ENCODE results near the gene KIF20A. TPM values are rescaled to one million over a fixed set of nuclear protein-coding genes. Genes with fewer than 3 reads are reported as not detected.

KIF20A gene
- total RNA-seq, 1 donor from 2014 or later: 158 TPM

DNA sequence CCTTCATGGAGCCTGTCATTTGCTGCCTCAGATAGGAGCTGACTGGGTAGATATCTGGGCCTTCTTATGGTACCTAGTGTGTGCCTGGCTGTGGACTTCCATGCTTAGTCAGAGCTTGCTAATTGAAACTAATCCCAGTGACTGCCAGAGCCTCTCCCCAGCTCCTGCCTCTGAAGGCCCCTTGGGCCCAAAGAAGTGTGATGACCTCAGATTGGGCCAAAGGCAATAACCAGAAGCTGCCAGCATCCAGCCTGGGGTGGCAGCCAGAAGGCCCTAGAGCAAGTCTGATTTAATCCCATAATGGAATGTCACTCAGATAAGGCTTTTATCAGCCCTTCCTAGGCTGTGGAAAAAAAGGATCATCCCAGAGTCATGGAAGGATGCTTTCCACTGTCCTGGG is 51.3 kb downstream of the KIF20A start:
- H4K20me1 ChIP-seq (ENCODE audit: low read depth): no peaks in the 10 kb centered on the region
- no peak for TF ChIP-seq EZH2 (IDR thresholded peaks at IDR 0.05)
- TF ChIP-seq CTCF (IDR thresholded peaks at IDR 0.05): no peak
- TF ChIP-seq EZH2phosphoT487 (IDR thresholded peaks at IDR 0.05): no peak
- Mint-ChIP-seq H3K9me3 (peaks cover 3% of the 10 kb centered on the region), H3K36me3 (no peaks in the 10 kb centered on the region), H3K27ac (no peak overlapping the region), H3K4me3 (no peak overlapping the region), H3K4me1 (no peaks in the 10 kb centered on the region), H3K27me3 (ENCODE audit: insufficient read depth, low read depth) (peaks cover 2% of the 10 kb centered on the region)
- no peak overlapping the region for H3K4me3 ChIP-seq
- H3K27ac ChIP-seq: no peak overlapping the region
- no peaks in the 10 kb centered on the region for H3F3A ChIP-seq (ENCODE audit: low read depth)
- H3K27me3 ChIP-seq: no peaks in the 10 kb centered on the region
- no peaks in the 10 kb centered on the region for H3K36me3 ChIP-seq
- no peak overlapping the region for H3K9ac ChIP-seq
- H3K9me3 ChIP-seq (ENCODE audit: low read depth): no peaks in the 10 kb centered on the region
- no peaks in the 10 kb centered on the region for H3K4me1 ChIP-seq
- no peak for DNase-seq (ENCODE audit: low spot score)
- no peaks in the 10 kb centered on the region for H3K79me2 ChIP-seq (ENCODE audit: low read depth)
- H3K4me2 ChIP-seq: no peak overlapping the region
- no peak overlapping the region for H2AFZ ChIP-seq (replicated peaks)

GRCh38 chr5:138230981-138231589 is 52.2 kb downstream of the KIF20A start:
- no peaks in the 10 kb centered on the region for H3K27me3 ChIP-seq
- DNase-seq (ENCODE audit: low spot score): no peak
- Mint-ChIP-seq H3K9me3 (peaks cover 1% of the 10 kb centered on the region), H3K4me3 (no peak overlapping the region), H3K36me3 (no peaks in the 10 kb centered on the region), H3K27me3 (ENCODE audit: insufficient read depth, low read depth) (peaks cover 5% of the 10 kb centered on the region), H3K4me1 (no peaks in the 10 kb centered on the region), H3K27ac (no peak overlapping the region)
- H3K9ac ChIP-seq: no peak overlapping the region
- H3K36me3 ChIP-seq: no peaks in the 10 kb centered on the region
- H3K4me2 ChIP-seq: no peak overlapping the region
- no peak overlapping the region for H3K4me3 ChIP-seq
- TF ChIP-seq CTCF (IDR thresholded peaks at IDR 0.05) (no peak), EZH2phosphoT487 (IDR thresholded peaks at IDR 0.05) (no peak), EZH2 (IDR thresholded peaks at IDR 0.05) (no peak)
- no peaks in the 10 kb centered on the region for H3F3A ChIP-seq (ENCODE audit: low read depth)
- H2AFZ ChIP-seq (replicated peaks): no peak overlapping the region
- no peaks in the 10 kb centered on the region for H4K20me1 ChIP-seq (ENCODE audit: low read depth)
- H3K4me1 ChIP-seq: no peaks in the 10 kb centered on the region
- H3K9me3 ChIP-seq (ENCODE audit: low read depth): no peaks in the 10 kb centered on the region
- no peaks in the 10 kb centered on the region for H3K79me2 ChIP-seq (ENCODE audit: low read depth)
- no peak overlapping the region for H3K27ac ChIP-seq

DNA sequence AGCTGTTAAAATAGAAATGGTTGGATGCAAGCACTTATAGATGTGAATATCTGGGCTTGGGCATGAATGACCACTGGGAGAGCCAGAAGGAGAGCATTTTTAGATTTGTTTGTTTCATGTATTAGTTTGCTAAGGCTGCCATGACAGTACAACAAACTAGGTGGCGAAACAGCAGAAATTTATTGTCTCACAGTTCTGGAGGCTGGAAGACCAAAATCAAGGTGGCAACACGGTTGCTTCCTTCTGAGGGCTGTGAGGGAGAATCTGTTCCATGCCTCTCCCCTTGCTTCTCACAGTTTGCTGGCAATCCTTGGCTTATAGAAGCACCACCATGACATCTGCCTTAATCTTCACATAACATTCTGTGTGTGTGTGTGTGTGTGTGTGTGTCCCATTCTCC is 54.4 kb downstream of the KIF20A start:
- H2AFZ ChIP-seq (replicated peaks): no peak overlapping the region

More for the DNA sequence above, 54.4 kb downstream of the KIF20A start:
- no peaks in the 10 kb centered on the region for H3K79me2 ChIP-seq (ENCODE audit: low read depth)
- H3F3A ChIP-seq (ENCODE audit: low read depth): no peaks in the 10 kb centered on the region
- no peaks in the 10 kb centered on the region for H3K27me3 ChIP-seq
- H3K27ac Mint-ChIP-seq: no peak overlapping the region
- no peaks in the 10 kb centered on the region for H3K4me1 ChIP-seq
- no peak overlapping the region for H3K27ac ChIP-seq
- TF ChIP-seq EZH2phosphoT487 (IDR thresholded peaks at IDR 0.05) (no peak), EZH2 (IDR thresholded peaks at IDR 0.05) (no peak), CTCF (IDR thresholded peaks at IDR 0.05) (no peak)
- H3K9me3 ChIP-seq (ENCODE audit: low read depth): no peaks in the 10 kb centered on the region
- no peak overlapping the region for H3K4me3 ChIP-seq
- H3K36me3 ChIP-seq: no peaks in the 10 kb centered on the region
- no peak overlapping the region for H3K4me3 Mint-ChIP-seq
- no peak overlapping the region for H3K9ac ChIP-seq
- no peaks in the 10 kb centered on the region for H3K36me3 Mint-ChIP-seq
- DNase-seq (ENCODE audit: low spot score): no peak
- H4K20me1 ChIP-seq (ENCODE audit: low read depth): no peaks in the 10 kb centered on the region
- no peak overlapping the region for H3K4me2 ChIP-seq
- H3K27me3 Mint-ChIP-seq (ENCODE audit: insufficient read depth, low read depth): peaks cover 6% of the 10 kb centered on the region
- no peaks in the 10 kb centered on the region for H3K9me3 Mint-ChIP-seq
- H3K4me1 Mint-ChIP-seq: no peaks in the 10 kb centered on the region

Data from neural progenitor cell (in vitro differentiated cells).